Left forelimb (tissue), 1 donor: ENCODE results near the gene SPAG7.
A peak's percentile ranks its signal among the peaks of the same experiment; 100 is the strongest.

ENCODE experiments used
- DNase-seq: peaks from one replicate; pipeline ENCODE4 v3.0.0-alpha.2; 2018; ENCODE audit warnings: low spot score

Gene SPAG7, protein sequence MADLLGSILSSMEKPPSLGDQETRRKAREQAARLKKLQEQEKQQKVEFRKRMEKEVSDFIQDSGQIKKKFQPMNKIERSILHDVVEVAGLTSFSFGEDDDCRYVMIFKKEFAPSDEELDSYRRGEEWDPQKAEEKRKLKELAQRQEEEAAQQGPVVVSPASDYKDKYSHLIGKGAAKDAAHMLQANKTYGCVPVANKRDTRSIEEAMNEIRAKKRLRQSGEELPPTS

DNA sequence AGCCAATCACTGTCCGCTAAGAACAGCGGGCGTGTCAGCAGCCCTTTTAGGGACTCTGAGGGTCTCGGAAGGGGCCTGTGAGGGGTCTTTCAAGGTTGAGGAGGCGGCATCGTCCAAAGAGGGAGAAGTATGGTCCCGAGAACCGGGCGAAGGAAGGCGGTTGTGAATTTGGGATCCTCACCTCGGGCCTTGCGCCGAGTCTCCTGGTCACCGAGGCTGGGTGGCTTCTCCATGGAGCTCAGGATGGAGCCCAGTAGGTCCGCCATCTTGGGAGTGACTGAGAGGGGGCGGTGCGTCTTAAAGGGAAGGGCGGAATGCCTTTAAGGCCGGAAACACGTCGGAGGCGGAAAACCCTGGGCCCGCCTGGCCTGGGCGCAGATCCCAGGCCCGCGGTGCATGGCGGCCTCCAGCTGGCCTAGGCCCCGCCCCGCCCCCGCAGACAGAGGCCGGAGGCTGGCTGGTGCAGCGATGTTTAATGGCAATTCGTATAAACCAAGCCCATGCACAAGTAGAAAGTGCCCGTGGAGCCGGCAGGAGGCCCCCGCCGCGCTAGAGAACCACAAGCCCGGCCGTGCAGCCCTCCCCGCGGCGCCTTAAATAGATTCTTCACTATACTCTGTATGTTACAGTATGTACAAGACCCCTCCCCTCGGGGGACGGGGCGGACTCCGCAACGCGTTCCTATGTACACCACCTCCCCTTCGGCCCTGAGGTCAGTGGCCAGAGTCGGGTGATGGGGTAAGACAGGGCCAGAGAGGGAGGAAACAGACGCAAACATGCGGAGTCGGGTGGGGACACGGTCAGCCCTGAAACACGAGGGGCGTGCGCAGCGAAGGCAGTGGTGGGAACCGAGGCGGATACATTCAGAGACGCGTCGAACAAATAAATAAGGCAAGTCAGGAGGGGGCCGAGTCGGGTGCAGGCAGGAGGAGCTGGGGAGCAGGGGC, at the start of gene SPAG7:
TSS of gene SPAG7 (minus strand) at position 279 of the 947 bp plus-strand sequence. CDS start at position 266, 13 bp downstream.
- peak; percentile 99 for DNase-seq

DNA sequence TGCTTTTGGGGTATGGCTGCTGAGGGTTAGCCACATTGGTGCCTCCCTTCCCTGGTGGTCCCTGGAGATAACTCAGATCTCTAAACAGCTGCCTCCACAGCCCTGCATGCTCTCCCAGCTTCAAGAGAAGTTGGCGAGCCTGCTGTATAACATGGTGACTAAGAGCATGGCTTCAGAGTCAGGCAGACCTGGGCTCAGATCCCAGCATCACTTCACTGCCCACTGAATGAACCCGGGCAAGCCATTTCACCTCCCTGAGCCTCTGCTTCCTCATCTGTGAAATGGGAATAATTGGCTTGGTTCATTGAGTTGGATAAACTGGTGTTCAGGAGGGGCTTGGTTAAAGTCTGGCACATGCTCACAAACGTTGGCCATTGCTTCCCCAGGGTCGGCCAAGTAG, 46.7 kb upstream of the SPAG7 start:
- no peak for DNase-seq

DNA sequence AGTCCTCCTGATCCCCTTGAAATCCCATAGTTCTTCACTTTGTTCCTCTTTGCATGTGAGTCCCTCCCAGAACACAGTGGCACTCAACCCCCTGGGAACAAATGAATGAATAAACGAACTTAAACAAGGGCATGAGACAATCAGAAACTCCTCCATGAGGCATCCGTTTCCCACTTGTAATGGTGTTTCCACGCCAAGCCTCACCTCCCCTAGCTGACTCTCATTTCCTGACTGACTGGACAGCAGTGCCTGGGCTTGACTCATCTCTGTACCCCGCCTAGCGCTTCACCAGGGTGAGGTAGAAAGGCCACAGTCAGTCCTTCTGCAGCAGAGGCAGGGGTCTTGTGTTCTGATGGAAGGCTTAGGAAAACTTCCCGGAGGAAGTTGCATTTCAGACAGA, 44.3 kb upstream of the SPAG7 start:
- no peak for DNase-seq

DNA sequence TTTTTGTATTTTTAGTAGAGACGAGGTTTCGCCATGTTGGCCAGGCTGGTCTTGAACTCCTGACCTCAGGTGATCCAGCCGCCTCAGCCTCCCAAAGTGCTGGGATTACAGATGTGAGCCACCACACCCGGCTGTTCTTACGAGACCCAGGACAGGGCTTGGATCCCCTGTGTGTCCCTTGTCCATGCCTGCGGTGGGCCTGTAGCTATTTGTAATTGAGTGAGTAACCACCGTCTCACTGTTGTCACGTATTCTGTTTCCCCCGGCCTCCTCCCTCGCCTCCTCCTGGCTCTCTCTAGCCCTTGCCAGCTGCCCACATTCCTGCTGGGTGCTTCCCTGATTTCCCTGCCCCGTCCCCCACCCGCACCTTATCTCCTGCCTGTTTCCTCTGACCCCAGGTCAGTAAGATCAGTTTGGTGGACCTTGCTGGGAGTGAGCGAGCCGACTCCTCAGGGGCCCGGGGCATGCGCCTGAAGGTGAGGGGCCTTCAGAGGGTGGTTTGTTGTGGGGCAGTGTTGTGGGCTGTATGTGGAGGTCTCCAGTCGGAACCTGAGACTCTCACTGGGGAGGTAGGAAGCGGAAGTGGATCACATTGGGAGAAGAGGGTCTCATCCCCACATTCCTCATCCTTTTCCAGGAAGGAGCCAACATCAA, 35.7 kb upstream of the SPAG7 start:
- no peak for DNase-seq

DNA sequence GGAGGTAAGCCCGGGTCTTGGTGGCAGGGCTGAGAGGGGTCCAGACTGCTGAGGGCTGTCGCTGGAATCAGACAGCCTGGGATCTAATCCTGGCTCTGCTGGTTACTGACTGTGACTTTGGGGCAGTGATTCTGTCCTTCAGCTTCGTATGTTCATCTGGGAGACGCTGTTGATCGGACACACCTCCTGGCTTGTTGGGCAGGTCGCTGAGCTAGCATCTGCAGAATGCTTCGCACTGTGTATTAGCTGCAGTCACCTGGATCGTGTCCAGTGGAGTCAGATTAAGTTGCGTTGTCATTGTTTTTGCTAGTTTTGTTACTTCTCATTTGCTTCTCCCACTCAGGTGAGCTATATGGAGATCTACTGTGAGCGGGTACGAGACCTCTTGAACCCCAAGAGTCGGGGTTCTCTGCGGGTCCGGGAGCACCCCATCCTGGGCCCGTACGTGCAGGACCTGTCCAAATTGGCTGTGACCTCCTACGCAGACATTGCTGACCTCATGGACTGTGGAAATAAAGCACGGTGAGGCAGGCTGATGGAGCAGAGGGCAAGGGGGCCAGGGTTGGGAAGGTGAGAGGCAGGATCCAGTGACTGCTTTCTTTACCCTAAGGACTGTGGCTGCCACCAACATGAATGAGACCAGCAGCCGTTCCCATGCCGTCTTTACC, 34.6 kb upstream of the SPAG7 start:
- DNase-seq: no peak

DNA sequence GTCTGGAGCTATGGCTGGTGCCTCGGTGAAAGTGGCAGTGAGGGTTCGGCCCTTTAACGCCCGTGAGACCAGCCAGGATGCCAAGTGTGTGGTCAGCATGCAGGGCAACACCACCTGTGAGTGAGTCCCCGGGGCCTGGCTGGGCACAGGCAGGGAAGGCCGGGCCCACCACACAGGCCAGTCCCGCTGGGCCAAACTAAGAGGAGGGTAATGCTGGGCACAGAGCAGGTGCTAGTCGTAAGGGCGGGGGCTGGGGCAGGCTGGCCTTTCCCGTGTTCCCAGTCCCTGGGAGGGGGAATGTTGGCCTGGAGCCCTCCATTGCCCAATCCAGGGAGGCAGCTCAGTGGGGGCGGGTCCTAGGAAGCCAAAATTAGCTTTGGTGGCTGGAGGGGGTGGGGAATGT, 32.6 kb upstream of the SPAG7 start:
- DNase-seq: no peak

DNA sequence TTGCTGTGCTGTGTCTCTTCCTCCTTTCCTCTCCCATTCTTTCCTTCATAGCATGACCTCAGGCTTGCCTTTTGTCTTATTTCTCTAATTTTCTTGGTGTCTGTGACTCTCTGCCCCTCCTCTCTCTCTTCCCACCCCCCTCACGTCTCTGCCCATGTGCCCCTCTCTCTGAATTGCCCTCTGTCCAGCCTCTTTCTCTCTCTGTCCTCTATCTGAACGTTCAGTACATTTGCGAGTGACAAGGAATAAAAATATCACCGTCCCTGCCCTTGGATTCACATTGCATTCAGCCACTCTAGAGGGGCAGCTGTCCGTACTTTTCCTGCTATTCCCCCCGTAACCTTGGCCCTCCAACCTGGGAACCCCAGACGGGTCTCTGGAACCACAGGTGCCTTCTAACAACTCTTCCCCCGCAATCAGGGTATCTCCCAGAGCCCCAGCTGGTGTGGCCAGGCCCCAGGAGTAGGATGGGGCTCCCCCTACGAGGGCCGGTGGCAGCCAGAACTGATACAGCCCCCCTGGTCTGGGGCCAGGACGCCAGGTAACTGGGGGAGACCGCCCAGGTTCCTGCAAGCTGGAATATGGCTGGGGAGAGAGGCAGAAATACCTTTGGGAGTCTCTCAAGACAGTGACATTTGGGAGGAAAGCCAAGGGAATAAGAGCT, 31.9 kb upstream of the SPAG7 start:
- no peak for DNase-seq

DNA sequence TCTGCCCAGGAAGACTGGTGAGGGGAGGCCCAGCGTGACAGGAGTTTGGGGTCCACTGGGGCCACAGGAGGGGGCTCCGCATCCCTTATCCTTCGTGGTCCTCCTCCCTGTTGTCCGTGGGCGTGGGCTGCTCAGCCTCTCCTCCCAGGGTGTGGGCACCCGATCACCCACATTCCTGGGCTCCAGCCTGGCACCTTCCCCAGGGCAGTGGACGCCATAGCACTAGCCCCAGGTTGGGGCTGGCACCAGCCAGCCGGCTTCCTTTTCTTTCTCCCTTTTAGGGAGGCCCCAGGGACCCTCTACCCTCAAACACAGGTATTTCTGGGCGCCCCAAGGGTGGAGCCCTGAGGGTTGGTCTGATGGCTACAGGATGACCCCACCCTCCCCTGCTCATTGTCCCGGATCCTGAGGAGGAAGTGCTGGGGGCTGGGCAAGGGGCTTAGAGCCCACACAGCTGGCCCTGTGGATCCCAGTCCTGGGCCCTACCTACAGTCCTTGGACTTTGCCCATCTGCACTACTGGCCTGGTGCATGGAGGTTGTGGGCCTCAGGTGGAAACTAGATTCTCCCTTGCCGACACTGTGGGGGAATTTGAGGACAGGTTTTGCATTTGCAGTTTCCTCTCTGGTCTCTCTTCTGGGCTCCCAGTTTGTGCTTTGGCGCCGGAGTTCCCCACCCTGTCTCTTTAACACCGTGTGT, 31.3 kb upstream of the SPAG7 start:
- no peak for DNase-seq

DNA sequence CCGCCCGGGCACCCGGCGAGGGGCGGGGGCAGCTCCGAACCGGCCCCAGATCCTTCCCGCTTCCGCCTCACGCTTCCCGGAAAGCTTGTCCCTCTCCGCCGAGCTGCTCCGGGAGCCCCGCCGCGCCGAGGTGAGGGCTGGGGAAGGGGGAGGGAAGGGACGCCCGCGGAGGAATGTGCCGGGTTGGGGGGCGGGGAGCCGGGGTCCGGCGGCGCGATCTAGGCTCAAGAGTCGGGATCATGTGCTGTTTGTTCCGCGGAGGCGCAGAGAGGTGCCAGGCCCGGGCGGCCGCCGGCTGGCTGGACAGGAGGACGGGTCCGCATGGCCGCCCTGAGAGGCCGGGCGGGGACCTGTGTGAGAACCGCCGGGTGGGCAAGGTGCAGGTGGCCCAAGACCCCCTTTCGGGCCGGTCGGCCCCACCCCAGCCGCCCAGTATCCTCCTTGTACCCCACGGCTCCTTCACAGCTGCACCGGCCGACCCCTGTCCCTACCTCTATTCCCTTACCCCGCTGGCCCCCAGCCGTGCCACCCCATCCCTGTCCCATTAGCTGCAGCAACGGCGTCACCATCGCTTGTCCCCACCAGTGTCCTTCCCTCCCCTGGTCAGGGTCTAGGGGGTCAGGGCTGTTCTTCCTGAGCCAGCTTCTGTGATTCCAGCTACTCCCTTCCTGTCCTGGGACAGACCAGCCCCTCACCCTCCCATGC, 30.6 kb upstream of the SPAG7 start:
- DNase-seq: no peak

DNA sequence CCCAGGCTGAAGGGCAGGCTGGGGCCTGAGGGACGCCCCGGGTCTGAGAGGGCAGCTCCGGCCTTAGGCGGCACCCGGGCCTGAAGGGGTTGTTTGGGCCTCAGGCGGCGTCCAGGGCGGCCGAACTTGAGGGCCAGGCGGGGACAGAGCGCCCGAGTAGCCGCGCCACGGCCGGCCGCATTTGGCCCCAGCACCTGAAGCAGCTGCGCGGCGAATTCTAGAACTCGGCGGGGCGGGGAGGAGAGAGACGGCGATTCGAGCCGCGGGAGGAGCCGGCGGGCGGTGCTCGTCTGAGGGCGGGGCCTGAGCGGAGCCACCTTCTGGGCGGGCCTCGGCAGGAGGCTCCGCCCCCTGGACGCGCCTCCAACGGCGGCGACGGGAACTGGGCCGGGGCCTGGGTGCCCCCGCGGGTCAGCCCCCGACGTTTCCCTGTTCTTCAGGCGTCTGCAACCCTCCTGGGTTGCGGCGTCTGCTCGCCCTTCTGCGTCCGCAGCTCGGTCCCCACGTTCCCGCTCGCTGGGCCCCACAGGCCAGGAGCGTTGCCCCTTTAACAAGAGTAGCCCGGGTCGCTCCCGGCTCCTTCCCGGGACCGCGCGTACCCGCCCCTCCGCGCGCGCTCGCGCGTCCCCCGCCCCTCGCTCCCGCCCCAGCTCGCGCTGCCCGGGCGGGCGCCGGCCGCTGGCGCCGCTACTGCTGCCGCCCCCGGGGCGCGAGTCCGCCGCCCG, 29.8 kb upstream of the SPAG7 start, which contains the start of the genes INCA1 and KIF1C:
TSS of gene INCA1 (minus strand) at position 221 of the 725 bp plus-strand sequence. CDS start 3,085 bp downstream, outside the sequence.
TSS of gene KIF1C (plus strand) at position 649 of the 725 bp plus-strand sequence. CDS start 2,297 bp downstream, outside the sequence.
- DNase-seq: peak; percentile 97

DNA sequence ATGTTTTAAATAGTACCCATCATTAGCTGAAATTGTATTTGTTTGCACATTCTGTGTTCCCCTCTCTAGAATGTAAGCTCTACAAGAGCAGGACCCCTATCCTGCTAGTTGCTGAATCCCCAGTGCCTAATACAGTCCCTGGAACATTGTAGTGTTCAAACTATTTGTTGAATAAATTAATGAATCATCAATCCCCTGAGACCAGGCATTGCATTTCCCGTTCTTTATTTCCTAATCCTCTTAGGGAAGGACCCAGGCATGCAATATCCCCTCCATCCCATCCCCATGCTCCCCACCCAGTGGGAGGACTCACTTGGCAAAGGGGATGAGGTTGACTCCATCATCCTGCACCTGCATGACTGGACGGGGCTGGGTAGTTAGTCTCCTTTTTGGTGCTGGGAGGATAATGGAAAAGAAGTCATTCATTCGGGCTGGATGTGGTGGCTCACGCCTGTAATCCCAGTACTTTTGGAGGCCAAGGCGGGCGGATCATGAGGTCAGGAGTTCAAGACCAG, 26.5 kb upstream of the SPAG7 start:
- no peak for DNase-seq

DNA sequence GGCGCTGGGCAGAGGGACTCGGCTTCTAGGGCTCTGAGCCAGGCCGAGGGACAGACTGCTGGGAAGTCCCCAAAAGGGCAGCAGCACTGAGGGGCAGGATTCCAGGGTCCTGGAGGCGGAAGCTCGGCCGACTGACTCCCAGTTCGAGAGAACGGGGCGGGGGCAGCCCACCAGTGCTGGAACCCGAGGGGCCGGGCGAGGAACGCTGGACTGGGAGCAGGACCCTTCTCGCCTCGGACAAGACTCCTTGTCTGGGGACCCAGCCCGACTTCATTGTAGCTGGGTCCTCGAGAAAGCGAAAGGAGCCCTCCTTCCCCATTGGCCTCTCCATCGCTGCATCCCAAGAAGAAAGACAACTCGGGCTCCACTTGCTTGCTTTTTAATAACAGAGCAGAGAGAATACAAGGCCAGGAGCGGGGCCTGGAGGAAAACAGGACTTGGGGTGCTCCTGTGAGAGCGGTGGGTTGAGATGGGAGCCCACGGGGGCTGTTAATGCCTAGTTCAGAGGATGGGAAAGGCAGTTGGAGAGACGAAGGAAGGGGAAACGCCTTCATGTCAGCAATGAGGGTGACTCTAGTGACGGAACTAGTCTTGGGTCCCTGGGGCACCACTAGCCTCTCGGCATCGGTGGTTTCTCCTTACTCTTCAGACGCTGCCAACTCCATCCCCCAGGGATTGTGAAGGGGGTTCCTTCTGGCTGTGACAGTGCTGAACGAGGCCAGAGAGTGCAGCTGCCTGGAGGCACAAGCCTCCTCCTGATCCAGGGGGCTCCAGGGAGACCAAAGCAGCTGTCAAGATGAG, 20.4 kb upstream of the SPAG7 start:
- no peak for DNase-seq

DNA sequence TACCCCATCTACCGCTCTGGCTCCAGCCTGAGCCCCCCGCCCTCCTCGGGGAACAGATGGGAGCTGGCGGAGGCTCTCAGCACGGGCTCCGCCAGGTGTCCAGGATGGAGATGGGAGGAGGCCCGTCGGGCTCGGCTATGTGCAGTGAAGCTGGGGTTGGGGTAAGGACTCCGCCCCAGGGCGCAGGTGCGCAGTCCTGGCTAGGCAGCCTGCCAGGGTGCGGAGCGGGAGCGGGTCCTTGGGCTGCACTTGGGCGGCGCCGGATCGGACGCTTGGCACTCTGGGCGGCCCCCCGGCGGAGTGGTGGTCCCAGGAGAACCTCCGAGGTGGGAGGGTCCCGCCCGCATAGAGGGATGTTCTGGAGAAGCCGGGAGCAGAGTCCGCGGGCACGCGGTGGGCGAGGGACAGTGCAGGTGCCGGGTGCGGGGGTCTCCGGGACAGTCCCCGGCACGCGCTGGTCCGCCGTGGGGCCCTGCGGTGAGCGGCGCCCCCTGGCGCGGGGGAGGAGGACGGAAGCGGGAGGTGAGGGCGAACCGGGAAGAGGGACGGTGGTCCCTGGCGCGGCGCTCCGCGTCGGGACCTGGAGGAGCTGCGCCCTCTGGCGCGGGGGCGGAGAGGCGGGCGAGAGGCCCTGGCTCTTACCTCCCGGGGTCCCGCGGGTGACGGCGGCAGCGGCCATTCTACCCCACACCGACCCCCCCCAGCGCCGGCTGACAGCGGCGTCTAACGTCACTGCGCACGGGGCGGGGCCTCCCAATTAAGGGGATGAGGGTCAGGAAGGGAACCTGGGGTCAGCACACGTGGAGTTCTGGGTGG, 19.5 kb upstream of the SPAG7 start, which contains the start of gene CAMTA2:
TSS of gene CAMTA2 (minus strand) at position 725 of the 816 bp plus-strand sequence. CDS start 1,453 bp downstream, outside the sequence.
- DNase-seq: peak; percentile 91

DNA sequence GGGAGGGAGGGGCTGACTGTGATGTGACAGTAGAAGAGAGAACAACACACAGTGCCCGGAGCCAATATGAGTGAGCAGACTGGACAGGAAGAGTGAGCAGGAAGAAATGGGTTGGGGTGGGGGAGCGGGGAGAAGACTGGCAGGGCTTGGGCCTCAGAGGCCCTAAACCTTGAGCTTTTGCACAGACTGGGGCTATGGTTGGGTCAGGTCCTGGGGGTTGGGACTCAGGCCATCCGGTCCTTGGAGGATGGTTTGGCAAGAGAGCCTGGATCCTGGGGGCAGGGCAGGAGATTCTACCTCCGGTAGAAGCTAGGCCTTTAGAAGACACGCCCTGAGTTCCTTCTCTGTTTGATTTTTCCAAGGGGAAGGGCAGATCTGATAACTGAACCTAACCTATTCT, 18.8 kb upstream of the SPAG7 start:
- DNase-seq: no peak

DNA sequence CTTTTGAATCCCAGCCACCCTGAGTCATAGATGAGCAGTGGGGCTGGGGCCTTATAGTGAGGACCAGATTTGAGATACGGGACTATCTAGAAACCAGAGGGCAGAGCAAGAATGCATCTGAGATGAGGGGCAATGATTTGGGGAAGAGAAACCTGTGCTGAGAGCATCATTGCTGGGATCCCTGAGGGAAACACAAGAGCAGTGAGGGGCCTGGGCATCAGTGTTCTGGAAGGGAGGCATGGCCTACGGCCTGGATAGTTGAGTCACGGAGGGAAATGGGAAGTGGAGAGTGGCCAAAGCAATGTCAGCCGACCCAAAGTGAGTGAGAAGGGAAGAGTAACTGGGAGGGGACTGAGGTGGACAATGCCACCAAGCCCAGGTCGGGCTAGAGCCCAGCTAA, 14.7 kb upstream of the SPAG7 start:
- no peak for DNase-seq

DNA sequence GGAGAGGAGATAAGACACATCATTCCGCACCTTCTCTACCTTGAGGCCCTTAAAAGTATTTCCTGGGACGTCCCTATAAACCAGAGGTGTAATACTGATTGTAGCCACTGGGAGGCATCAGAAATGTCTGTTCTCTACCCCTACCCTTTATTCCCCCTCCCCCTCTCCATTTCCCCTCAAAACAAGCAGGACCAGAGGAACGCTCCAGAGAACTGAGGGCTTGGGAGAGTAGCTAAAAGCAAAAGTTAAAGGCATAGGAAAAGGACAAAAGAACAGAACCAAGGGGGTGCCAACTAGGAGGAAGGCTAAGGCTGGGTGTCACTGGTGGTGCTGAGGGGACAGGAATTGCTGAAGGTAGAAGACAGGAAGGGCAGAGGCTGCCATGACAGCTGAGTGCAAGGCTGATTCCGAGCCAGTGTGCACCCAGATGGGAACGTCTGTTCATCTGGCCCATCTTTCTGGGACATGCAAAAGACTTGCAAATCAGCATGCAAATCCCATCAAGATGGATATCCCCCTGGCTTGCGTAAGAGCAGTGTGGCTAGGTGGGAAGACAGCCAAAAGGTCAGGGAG, 13.1 kb upstream of the SPAG7 start:
- no peak for DNase-seq

DNA sequence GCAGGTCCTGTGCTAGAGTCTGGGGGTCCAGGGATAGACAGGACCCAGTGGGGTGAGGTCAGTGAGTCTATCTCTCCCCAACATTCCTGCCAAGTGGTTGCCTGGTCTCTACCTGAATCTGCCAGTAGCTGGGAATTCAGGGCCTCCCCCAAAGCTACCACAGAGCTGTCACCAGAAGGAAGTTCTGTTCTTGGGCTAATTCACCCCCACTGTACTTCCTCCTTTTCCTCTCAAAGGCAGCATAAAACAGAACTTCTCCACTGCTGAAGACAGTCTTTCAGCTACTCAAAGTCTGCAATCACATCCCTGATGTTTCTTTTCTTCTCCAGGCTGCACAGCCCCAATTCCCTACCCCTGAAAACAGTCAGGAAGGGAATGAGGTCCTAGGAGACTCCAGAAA, 11.1 kb upstream of the SPAG7 start:
- no peak for DNase-seq
